ENCODE measurements around the gene OR8J1.

- TF ChIP-seq POLR2A (IDR thresholded peaks at IDR 0.05; ENCODE audit: low read length) (no peak), GATA1 (IDR thresholded peaks at IDR 0.05; ENCODE audit: low read depth, low read length) (no peak)
Observed at GRCh38 chr11:56394381-56394780, 40.3 kb downstream of the OR8J1 start.
